ENCODE results near the gene PCSK5.

GRCh38 chr9:75995066-75995465 lies 104.6 kb downstream of the PCSK5 start:
- TF ChIP-seq CTCF (optimal IDR thresholded peaks at IDR 0.05 in 1 of 3, IDR thresholded peaks at IDR 0.05 in 1 of 3, conservative IDR thresholded peaks at IDR 0.05 in 1 of 3; ENCODE audit: extremely low read depth in 1 of 3, insufficient read depth in 2 of 3, low read length in 3 of 3) (no peak), EZH2 (IDR thresholded peaks at IDR 0.05; ENCODE audit: low read length) (no peak)
